KOPT-K1 (cell line): Measurements from ENCODE around the gene PLCB2.

ENCODE experiments used
- H3K27ac ChIP-seq: fragments of 200-600 bp; sonication (generic); 2 replicates; pipeline ENCODE4 v1.5.1; 2016; ENCODE audit warnings: antibody characterized with exemption, mild to moderate bottlenecking, low read depth, low read length; ENCODE audit not compliant: poor library complexity, severe bottlenecking
- H3K36me3 ChIP-seq: fragments of 200-600 bp; sonication (generic); 2 replicates; pipeline ENCODE4 v1.5.1; 2017; ENCODE audit warnings: antibody characterized with exemption, mild to moderate bottlenecking, low read length, moderate library complexity; ENCODE audit not compliant: insufficient read depth
- H3K9me3 ChIP-seq: fragments of 200-600 bp; sonication (generic); 2 replicates; pipeline ENCODE4 v1.5.1; 2017; ENCODE audit warnings: antibody characterized with exemption, low read length, mild to moderate bottlenecking; ENCODE audit not compliant: insufficient read depth, poor library complexity, severe bottlenecking

PLCB2 gene

DNA sequence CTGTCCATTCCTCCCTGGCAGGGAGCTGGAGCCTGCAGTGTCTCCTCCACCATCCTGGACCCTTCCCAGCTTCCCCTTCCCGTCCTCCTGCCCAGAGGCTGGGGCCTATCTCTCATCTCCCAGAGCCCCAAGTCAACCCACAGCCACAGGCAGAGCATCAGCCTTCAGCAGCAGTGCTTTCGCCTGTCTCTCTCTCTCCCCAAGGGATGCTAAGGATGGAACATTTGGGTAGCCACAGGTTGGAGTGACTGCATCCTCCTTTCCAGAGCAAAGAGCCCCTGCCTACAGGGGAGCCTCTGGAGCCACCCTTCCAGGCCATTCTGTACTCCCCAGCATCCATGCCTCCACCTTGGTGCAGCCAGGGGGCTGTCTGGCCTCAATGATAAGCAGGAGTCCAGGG is 4.2 kb downstream of the PLCB2 start:
- peaks cover 40% of the 10 kb centered on the region; the same call in 1 of the 2 replicates for H3K36me3 ChIP-seq
- peaks cover 4% of the 10 kb centered on the region for H3K9me3 ChIP-seq
- H3K27ac ChIP-seq = no peak overlapping the region

DNA sequence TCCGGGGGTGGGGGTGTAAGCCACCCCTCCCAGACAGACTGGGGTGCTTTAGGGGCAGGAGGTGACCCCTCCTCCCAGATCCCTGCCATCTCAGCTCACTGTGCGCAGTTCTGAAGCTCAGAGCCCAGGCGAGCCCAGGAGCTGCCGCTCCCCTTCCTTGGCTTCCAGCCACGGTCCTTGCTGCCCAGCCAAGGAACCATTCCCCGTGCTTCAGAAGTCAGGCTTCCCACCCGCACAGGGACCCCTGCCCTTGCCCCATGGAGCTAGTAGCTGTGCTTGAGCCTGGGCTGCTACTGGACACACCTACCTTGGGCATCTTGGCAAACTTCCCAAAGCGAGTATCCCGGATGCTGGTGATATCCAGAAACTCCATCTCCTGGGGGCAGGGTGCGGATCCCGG is 4.8 kb downstream of the PLCB2 start:
- Histone ChIP-seq H3K27ac (no peak overlapping the region), H3K36me3 (peaks cover 44% of the 10 kb centered on the region; the same call in 1 of the 2 replicates), H3K9me3 (peaks cover 4% of the 10 kb centered on the region)

DNA sequence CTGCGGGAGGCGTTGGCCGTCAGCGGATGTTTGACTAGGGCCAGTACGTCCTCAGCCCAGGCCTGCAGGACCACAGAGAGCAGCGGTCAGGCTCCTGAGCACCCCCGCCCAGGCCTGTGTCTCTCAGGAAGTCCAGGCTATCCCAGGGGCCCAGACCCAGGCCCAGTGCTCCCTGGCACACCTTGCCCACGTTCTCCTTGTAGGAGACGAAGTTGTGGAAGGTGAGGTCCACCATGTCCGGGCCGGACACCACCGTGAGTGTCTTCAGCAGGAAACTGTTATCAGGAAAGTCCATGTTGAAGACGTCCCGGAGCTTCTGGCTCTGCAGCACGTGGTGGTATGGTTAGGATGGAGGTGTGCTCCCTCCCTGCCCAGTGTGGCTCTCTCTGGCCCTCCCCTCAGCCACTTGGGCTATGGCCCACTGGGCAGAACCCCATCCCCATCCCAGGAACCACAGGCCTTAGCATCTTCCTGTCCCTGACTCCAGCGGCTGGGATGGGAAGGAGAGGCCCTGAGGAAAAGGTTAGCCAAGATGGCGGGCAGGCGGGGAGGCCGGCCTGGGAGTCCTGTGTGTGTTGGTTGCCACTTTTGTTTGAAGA is 5.3 kb downstream of the PLCB2 start:
- Histone ChIP-seq H3K27ac (no peak overlapping the region), H3K9me3 (peaks cover 4% of the 10 kb centered on the region), H3K36me3 (peaks cover 44% of the 10 kb centered on the region; the same call in 1 of the 2 replicates)

DNA sequence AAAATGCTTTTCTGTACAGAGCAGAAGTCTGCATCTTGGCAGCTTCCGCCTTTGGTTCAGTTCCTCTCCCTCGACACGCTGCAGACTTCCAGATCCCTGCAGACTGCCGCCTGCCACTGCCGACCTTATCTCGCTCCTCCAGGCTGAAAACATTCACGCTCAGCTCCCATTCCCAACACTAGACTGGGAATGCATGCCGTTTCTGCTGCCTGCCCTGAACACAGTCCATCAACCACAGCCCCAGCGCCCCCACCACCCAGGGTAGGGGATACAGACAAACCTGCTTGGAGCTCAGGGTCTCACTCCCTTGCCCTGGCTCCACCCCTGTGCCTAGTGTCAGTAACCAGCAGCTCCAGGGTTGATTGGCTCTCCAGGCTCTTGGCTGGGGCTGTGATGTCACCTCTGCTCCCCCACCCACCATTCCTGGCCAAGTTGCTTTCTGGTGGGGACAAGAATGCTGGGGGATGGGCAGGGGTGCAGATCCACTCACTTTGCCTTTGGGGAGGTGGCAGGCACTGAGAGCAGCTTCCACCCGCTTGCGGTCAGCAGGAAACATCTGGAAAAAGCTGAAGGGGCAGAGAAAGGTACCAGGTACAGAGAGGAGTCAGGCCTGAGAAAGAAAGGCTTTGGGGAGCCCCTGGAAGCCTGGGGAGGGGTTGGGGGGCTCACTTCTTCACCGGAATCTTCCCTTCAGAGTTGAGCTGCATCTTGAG is 6.1 kb downstream of the PLCB2 start:
- H3K36me3 ChIP-seq = peaks cover 44% of the 10 kb centered on the region; the same call in 1 of the 2 replicates
- peaks cover 4% of the 10 kb centered on the region for H3K9me3 ChIP-seq
- no peak overlapping the region for H3K27ac ChIP-seq

DNA sequence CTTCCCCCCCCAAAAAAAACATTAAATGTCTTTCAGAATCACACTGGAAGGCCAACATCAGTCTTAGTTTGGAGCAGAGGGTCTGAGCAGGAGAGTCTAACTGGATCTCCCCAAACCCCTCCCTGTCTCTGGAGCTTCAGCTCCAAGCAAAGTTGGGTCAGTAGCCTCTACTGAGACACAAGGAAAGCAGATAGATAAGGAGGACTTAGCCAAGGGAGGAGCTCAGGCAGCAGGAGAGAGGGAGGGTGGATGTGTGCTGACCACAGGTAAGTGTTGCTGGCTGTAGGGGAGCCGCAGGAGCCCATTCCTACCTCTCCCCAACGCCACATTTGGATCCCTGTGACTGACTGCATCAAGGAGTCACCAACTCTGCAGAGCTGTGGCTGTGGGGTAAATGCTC is 7.0 kb downstream of the PLCB2 start:
- Histone ChIP-seq H3K27ac (no peak overlapping the region), H3K36me3 (peaks cover 44% of the 10 kb centered on the region; the same call in 1 of the 2 replicates), H3K9me3 (peaks cover 4% of the 10 kb centered on the region)

DNA sequence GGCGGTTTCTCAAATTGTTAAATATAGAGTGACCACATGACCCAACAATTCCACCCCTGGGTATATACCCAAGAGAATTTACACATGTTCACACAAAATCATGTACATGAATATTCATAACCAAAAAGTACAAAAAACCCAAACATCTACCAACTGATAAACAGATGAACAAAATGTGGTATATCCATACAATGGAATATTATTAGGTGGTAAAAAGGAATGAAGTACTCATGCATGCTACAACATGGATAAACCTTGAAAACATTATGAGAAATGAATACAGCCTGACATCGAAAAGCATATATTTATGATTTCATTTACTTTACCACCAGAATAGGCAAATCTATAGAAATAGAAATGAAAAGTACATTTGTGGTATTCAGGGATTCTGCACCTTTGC is 7.4 kb downstream of the PLCB2 start:
- H3K27ac ChIP-seq = no peak overlapping the region
- H3K36me3 ChIP-seq = peaks cover 44% of the 10 kb centered on the region; the same call in 1 of the 2 replicates
- H3K9me3 ChIP-seq = peaks cover 4% of the 10 kb centered on the region

DNA sequence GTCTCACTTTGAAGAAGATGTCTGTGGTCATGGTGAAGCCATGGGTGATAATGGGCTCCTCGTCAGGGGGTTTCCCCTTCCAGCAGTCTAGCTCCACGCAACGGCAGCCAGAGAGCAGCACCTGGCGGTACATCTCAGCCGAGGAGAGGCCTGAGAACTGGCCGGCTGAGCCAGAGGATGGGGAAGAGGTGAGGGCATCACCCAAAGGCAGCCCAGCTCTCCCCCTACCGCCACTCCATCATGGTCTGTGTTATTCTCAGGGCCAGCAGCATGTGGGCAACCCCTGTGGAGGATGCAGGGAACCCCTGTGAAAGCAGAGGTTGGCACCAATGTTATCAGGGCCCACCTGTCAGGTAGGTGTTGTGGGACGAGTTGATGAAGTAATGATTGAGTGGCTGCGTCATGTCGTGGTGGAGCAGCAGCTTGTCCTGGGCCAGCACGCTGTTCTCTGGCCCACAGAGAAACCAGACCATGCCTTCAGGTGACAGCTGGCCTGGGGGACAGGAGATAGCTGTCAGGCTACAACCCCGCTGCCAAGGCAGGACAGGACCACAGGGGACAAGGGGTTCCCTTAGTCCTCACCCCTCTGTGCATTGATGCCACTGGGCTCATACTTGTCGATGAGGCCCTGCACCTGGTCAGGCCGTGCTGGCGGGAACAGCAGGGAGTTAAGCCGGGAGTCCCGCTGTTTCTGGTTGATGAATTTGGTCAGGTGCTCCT is 9.4 kb downstream of the PLCB2 start:
- Histone ChIP-seq H3K36me3 (peaks cover 39% of the 10 kb centered on the region; the same call in 1 of the 2 replicates), H3K9me3 (peaks cover 4% of the 10 kb centered on the region), H3K27ac (no peak overlapping the region)

DNA sequence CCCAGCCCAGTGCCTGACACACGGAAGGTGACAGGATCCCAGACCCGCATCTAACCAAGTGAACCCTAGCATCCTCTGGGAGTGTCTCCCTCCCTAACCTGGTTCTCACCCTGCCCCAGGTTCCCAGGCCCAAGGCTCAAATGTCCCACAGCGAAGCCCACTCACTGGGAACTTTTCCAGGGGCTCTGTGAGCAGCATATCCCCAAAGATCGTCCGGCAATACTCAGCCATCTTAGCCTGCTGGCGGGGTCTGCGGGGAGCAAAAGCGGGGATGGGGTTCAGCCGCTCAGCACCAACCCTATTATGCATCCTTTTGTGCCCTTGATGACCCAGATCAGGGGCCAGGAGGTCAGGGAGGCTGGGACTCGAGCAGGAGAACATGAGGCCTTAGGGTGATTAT is 10.4 kb downstream of the PLCB2 start:
- H3K27ac ChIP-seq = no peak overlapping the region
- peaks cover 29% of the 10 kb centered on the region; the same call in 1 of the 2 replicates for H3K36me3 ChIP-seq
- peaks cover 4% of the 10 kb centered on the region for H3K9me3 ChIP-seq

DNA sequence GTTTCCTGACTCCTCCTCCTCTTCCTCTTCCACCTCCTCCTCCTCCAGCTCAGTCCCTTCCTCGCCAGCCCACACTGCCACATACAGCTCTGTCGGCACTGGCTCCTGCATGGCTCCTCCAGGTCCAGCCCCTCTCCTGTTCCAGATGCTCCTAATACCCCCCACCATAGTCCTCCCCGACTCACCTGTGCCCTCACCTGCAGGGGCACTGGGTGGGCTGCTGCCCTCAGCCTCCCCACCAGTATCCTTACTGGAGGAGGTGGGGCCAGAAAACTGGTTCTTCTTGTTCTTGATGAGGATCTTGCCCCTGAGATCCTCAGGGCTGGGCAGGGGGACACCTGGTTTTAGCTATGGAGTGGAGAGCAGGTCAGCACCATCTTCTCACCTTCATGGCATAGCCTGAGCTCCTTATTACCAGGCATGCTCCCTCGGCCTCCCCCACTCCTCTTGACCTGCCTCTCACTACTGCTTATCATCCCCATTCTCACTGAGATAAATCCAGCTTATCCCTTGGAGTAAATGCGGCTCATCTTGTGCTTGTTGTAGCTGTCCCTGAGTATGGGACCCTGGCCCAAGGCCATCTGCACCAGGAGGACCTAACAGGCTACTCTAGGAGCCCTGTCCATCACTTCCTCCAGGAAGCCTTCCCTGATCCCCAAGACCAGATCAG is 11.0 kb downstream of the PLCB2 start:
- H3K9me3 ChIP-seq = peaks cover 4% of the 10 kb centered on the region
- peaks cover 22% of the 10 kb centered on the region; the same call in 1 of the 2 replicates for H3K36me3 ChIP-seq
- H3K27ac ChIP-seq = no peak overlapping the region

DNA sequence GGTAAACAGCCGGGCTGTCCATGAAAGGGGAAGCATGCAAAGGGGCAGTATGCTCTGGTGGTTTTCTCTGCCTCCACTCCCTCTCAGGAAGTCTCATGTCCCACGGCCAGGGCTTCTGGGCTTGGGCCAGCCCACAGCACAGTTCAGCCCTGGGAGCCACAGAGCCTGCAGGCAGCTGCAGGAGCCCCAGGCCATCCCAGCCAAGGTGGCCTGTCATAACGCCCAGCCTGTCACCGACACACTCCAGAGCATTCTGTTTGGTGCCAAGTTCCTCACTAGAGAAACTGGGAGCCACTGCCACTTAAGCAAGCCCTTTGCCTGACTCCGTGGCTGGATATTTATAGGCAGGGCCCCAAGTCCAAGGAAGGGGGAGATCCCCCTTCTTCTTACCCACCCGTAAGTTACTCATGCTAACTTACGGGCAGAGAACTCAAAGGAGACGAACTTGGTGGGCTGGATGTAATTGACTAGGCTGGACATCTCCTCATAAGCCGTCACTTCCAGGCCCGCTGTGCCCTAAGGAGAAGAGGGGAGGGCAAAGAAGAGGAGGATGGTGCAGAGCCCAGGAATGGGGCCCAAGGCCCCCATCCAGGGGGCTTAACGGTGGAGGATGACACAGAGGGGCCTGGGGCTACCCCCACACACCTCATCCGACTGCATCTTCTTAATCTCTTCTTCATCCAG is 11.7 kb downstream of the PLCB2 start:
- Histone ChIP-seq H3K27ac (no peak overlapping the region), H3K36me3 (peaks cover 17% of the 10 kb centered on the region; the same call in 1 of the 2 replicates), H3K9me3 (peaks cover 4% of the 10 kb centered on the region)

DNA sequence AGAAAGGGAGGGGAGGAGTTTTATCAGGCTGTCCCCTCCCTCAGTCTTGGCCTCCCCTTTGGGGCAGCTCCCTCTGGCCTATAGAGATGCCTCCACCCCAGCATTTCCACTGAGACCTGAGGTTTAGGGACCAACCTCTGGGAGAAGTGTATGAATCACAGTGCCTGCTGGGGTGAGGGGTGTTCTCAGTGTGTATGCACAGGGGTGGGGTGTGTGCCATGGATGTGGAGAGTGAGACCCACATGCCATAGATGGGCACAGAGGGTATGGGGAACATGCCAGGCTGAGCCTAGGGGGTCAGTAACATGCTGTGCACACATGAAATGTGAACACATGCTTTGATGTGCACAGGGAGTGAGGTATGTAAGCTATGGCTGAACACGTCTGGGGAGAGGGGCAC is 12.4 kb downstream of the PLCB2 start:
- Histone ChIP-seq H3K27ac (no peak overlapping the region), H3K9me3 (peaks cover 2% of the 10 kb centered on the region), H3K36me3 (peaks cover 11% of the 10 kb centered on the region; the same call in 1 of the 2 replicates)

DNA sequence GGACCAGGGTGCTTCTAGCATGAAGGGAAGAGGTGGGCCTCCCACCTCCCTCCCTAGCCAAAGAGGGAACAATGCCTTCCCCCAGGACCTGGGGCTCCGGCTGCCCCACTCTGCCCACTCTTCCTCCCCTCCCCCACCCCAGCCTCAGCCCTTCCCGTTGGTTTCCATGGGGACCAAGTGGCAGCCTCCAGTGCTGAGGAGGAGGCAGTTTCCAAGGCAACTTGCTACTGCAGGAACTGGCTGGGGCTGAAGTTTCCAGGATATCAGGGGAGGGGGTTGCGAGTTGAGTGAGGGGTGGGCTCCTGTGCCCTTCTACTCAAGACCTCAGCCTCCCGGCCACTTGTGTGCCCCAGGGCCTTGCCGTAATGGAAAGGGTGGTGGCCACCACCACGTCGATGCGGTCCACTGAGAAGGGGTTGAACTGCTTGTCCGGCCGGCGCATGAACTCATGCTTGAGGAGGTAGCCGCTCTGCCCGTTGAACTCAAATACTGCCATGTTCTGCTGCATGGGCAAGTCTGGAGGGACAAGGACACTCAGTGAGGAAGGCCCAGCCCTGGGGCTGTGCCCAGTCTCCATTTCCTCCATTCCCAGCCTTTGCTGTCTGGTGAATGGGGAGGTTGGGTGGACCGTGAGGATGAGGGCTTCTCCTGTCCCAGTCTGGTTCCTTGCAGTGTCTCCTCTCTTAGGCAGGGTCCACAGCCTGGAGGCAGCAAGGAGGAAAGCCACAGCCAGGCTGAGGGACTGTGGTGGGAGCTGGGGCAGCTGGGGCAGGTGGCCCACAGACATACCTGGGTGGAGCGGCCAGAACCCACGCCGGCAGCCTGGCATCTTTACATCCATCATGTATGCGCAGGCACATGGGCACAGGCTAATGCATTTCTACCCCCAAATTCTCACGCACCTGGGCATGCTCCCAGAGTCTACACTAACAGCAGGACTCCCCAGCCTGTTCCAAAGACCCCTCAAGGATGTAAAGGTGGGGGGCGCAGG is 13.5 kb downstream of the PLCB2 start:
- H3K27ac ChIP-seq = no peak overlapping the region
- H3K9me3 ChIP-seq = no peaks in the 10 kb centered on the region
- H3K36me3 ChIP-seq = peaks cover 10% of the 10 kb centered on the region; the same call in 1 of the 2 replicates

DNA sequence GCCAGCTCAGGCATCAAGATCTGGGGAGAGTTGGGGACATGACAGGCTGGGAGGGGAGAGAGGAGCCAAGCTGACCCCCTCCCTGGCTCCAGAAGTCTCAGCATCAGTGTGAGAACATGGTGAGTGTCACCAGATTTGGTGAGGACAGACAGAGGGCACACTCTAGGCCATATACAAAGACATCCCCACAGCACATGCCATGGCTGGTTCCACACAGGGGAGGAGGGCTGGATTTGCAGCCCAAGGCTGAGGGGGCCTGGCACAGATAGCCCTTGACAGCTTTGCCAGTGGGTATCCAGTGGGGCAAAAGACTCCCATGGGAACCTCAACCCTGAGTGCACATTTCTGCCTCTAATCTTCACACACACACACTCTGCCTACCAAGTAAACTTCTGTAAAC is 14.7 kb downstream of the PLCB2 start:
- Histone ChIP-seq H3K9me3 (no peaks in the 10 kb centered on the region), H3K27ac (no peak overlapping the region), H3K36me3 (no peaks in the 10 kb centered on the region; the same call in 1 of the 2 replicates)
